Prostate gland (tissue), 2 donors: Measurements from ENCODE around the gene GPM6B. TPM values are rescaled to one million over a fixed set of nuclear protein-coding genes. Genes with fewer than 3 reads are reported as not detected.

Source experiments
- DNase-seq: peaks from one replicate; pipeline ENCODE4 v3.0.0-alpha.2; 2019; ENCODE audit warnings: low spot score
- H3K27ac ChIP-seq, 2 donors: fragments of 200-600 bp; sonication (generic); 2 replicates each; pipeline ENCODE4 v1.5.1; 2017 to 2019
- H3K27me3 ChIP-seq: fragments of 200-600 bp; sonication (generic); replicated peaks from 2 replicates; pipeline ENCODE4 v1.5.1; 2019; ENCODE audit not compliant: insufficient read depth
- H3K36me3 ChIP-seq, 2 donors: fragments of 200-600 bp; sonication (generic); 1 replicate in 1 of 2; 2 replicates in 1 of 2; pipeline versions ENCODE4 v1.5.1 to v1.8.1; 2017 to 2019
- H3K4me1 ChIP-seq: fragments of 200-600 bp; sonication (generic); replicated peaks from 2 replicates; pipeline ENCODE4 v1.5.1; 2019
- H3K4me3 ChIP-seq, 2 donors: fragments of 200-600 bp; sonication (generic); 2 replicates each; pipeline ENCODE4 v1.5.1; 2017 to 2019
- H3K9me3 ChIP-seq: fragments of 200-600 bp; sonication (generic); 2 replicates; pipeline ENCODE4 v1.5.1; 2017
- CTCF ChIP-seq, 4 experiments: fragments of 200-600 bp in 2 of 4; fragments of 450-650 bp in 2 of 4; sonication (generic) in 2 of 4; IDR thresholded peaks; 1 replicate in 3 of 4; 2 replicates in 1 of 4; pipeline ENCODE4 v1.5.1; 2016 to 2019; ENCODE audit warnings: antibody characterized with exemption in 4 of 4, mild to moderate bottlenecking in 2 of 4, moderate library complexity in 2 of 4
- POLR2A ChIP-seq: fragments of 450-650 bp; IDR thresholded peaks from one replicate; pipeline ENCODE4 v1.6.1; 2016; ENCODE audit warnings: antibody characterized with exemption, mild to moderate bottlenecking
- POLR2AphosphoS5 ChIP-seq: sonication (generic); formaldehyde crosslinking; IDR thresholded peaks from one replicate; pipeline ENCODE4 v1.6.1; 2017; ENCODE audit warnings: antibody characterized with exemption
- WGBS: methylation state at CpG from one replicate; pipeline ENCODE4 v1.1.5; 2018; 5-methylcytosine and 5-hydroxymethylcytosine counted together
- intact Hi-C: fragments of 100-400 bp; cut with DNase I; formaldehyde crosslinking; loops from one replicate; pipeline ENCODE4 v1.14.2; 2022
- total RNA-seq, 2 donors: library from RNA; depleted of rRNA; stranded (reverse); fragments of >200 nt; gene quantifications; one replicate each; pipeline ENCODE4 v1.1.0, GENCODE V29; 2016

The GPM6B gene
- total RNA-seq, 2 donors from 2014 or later: 10.1 to 12.3 TPM

GRCh38 chrX:13750204-13750603, 66.7 kb downstream of the GPM6B start:
- TF ChIP-seq POLR2AphosphoS5 (peak; percentile 30), CTCF (IDR thresholded peaks at IDR 0.05) (peak; percentile 19 to 72 (median 48)), POLR2A (no peak)
- intact Hi-C loops: loop anchor here (5.0 kb wide), 1 partner anchor 282 kb away; no protein-coding TSS in a partner anchor
- DNase-seq: peak; percentile 39
- no peak overlapping the region for H3K4me3 ChIP-seq
- no peaks in the 10 kb centered on the region for H3K36me3 ChIP-seq
- H3K27ac ChIP-seq: peak overlapping the region in 1 of 2 donors; percentile 48
- no peaks in the 10 kb centered on the region for H3K27me3 ChIP-seq
- no peaks in the 10 kb centered on the region for H3K4me1 ChIP-seq
- H3K9me3 ChIP-seq: no peaks in the 10 kb centered on the region

- Histone ChIP-seq H3K4me1 (no peaks in the 10 kb centered on the region), H3K4me3 (no peak overlapping the region), H3K27ac (no peak overlapping the region), H3K27me3 (no peaks in the 10 kb centered on the region), H3K9me3 (no peaks in the 10 kb centered on the region), H3K36me3 (no peaks in the 10 kb centered on the region)
- DNase-seq: no peak
- intact Hi-C loops: loop anchor here (5.0 kb wide), 1 partner anchor 91 kb away; no protein-coding TSS in a partner anchor
- TF ChIP-seq POLR2A (no peak), CTCF (IDR thresholded peaks at IDR 0.05) (no peak), POLR2AphosphoS5 (no peak)
- 91% methylated on average over 3 of the region's 3 CpGs for WGBS
Observed at GRCh38 chrX:13748486-13748885, 68.4 kb downstream of the GPM6B start.

GRCh38 chrX:13747836-13748235, 69.1 kb downstream of the GPM6B start:
- Histone ChIP-seq H3K9me3 (no peaks in the 10 kb centered on the region), H3K36me3 (no peaks in the 10 kb centered on the region), H3K27ac (no peak overlapping the region), H3K27me3 (no peaks in the 10 kb centered on the region), H3K4me1 (no peaks in the 10 kb centered on the region), H3K4me3 (no peak overlapping the region)
- WGBS: 23% methylated on average over 2 of the region's 2 CpGs
- DNase-seq: peak; percentile 54
- intact Hi-C loops: loop anchor here (5.0 kb wide), 1 partner anchor 91 kb away; no protein-coding TSS in a partner anchor
- TF ChIP-seq POLR2AphosphoS5 (peak; percentile 34), CTCF (IDR thresholded peaks at IDR 0.05) (peak in 3 of 4 experiments; percentile 42 to 50 (median 47)), POLR2A (no peak)

GRCh38 chrX:13742397-13743176, 74.3 kb downstream of the GPM6B start:
- no peaks in the 10 kb centered on the region for H3K9me3 ChIP-seq
- no peak overlapping the region for H3K27ac ChIP-seq
- TF ChIP-seq CTCF (IDR thresholded peaks at IDR 0.05) (no peak), POLR2AphosphoS5 (peak; percentile 44)
- no peak overlapping the region for H3K4me3 ChIP-seq
- 78% methylated on average over 13 of the region's 13 CpGs for WGBS
- intact Hi-C loops: no loop called here
- H3K27me3 ChIP-seq: no peaks in the 10 kb centered on the region
- no peak for DNase-seq
- no peaks in the 10 kb centered on the region for H3K4me1 ChIP-seq
- no peaks in the 10 kb centered on the region for H3K36me3 ChIP-seq

GRCh38 chrX:13741695-13742094, 75.2 kb downstream of the GPM6B start:
- Histone ChIP-seq H3K4me3 (no peak overlapping the region), H3K27ac (no peak overlapping the region), H3K9me3 (no peaks in the 10 kb centered on the region), H3K36me3 (no peaks in the 10 kb centered on the region), H3K27me3 (no peaks in the 10 kb centered on the region), H3K4me1 (no peaks in the 10 kb centered on the region)
- DNase-seq: no peak
- 85% methylated on average over 6 of the region's 6 CpGs for WGBS
- intact Hi-C loops: no loop called here
- TF ChIP-seq POLR2A: no peak
- no peak for TF ChIP-seq POLR2AphosphoS5
- no peak for TF ChIP-seq CTCF (IDR thresholded peaks at IDR 0.05)
